ENCODE results near the gene TBL1Y. TPM values are rescaled to one million over a fixed set of nuclear protein-coding genes. Genes with fewer than 3 reads are reported as not detected.

Gene TBL1Y
- total RNA-seq, 1 donor from 2014 or later, result 1.2 TPM

Other genes with a start within 250 kb of the TBL1Y start
- not detected in 2 replicates for gene AMELY, start 1.1 kb downstream of the TBL1Y start, total RNA-seq

Data from epithelial cell of proximal tubule (primary cell).